B cell (primary cell): ENCODE results near the gene TRIM44. TPM values are rescaled to one million over a fixed set of nuclear protein-coding genes. Genes with fewer than 3 reads are reported as not detected.

Experiments
- ATAC-seq: fragments of 200-7000 bp; cut with Tn5 transposase; one replicate; pipeline ENCODE4 v1.10.0; 2021; ENCODE audit warnings: low read depth, mild to moderate bottlenecking, moderate number of reproducible peaks, moderate library complexity
- CTCF ChIA-PET: fragments of 350-600 bp; sonication (Branson Sonifier 250); formaldehyde crosslinking; loops from one replicate; lab custom pipeline; 2021; ENCODE audit warnings: antibody characterized with exemption, inconsistent platforms; lab: Charles Lee
- POLR2A ChIA-PET: fragments of 350-600 bp; sonication (Branson Sonifier 250); formaldehyde crosslinking; loops from one replicate; lab custom pipeline; 2021; ENCODE audit warnings: antibody characterized with exemption; lab: Charles Lee
- DNase-seq: peaks from one replicate; pipeline ENCODE4 v3.0.0; 2013
- H2AFZ ChIP-seq: 2 replicates; pipeline ENCODE4 v1.6.1; 2012; ENCODE audit warnings: mild to moderate bottlenecking, low read depth, low read length; ENCODE audit not compliant: insufficient read depth, poor library complexity, severe bottlenecking
- H3K27ac ChIP-seq, 2 donors: 1 replicate in 1 of 2; 2 replicates in 1 of 2; pipeline ENCODE4 v1.5.1; 2012 to 2013; ENCODE audit warnings: low read length in 2 of 2, mild to moderate bottlenecking in 2 of 2, moderate library complexity in 1 of 2
- H3K27me3 ChIP-seq, 4 experiments: fragments of 200-600 bp in 1 of 4; sonication (generic) in 1 of 4; replicated peaks in 1 of 4; 1 replicate in 2 of 4; 2 replicates in 2 of 4; pipeline versions ENCODE4 v1.6.1 to v1.7.0; 2013 to 2016; ENCODE audit warnings: low read length in 3 of 4, mild to moderate bottlenecking in 2 of 4, mixed read lengths in 1 of 4, moderate library complexity in 1 of 4; ENCODE audit not compliant: insufficient read depth in 4 of 4, control insufficient read depth in 3 of 4; ENCODE audit errors: control extremely low read depth in 1 of 4
- H3K36me3 ChIP-seq, 2 experiments: replicated peaks in 1 of 2; 1 replicate in 1 of 2; 2 replicates in 1 of 2; pipeline versions ENCODE4 v1.6.1 to v1.7.1; 2013; ENCODE audit warnings: low read length in 1 of 2; ENCODE audit not compliant: insufficient read depth in 2 of 2, control insufficient read depth in 1 of 2; ENCODE audit errors: control extremely low read depth in 1 of 2, extremely low read depth in 1 of 2
- H3K4me1 ChIP-seq, 2 donors: fragments of 200-600 bp in 1 of 2; sonication (generic) in 1 of 2; 1 replicate in 1 of 2; 2 replicates in 1 of 2; pipeline versions ENCODE4 v1.5.1 to v1.6.1; 2013 to 2017; ENCODE audit warnings: low read length in 2 of 2; ENCODE audit not compliant: control insufficient read depth in 2 of 2, insufficient read depth in 2 of 2
- H3K4me2 ChIP-seq: replicated peaks from 2 replicates; pipeline ENCODE3; 2012; ENCODE audit warnings: mild to moderate bottlenecking, low read depth, low read length; ENCODE audit not compliant: poor library complexity, severe bottlenecking
- H3K4me3 ChIP-seq, 5 experiments: fragments of 200-600 bp in 1 of 5; sonication (generic) in 1 of 5; 1 replicate in 3 of 5; 2 replicates in 2 of 5; pipeline versions ENCODE4 v1.5.1 to v1.7.0; 2011 to 2016; ENCODE audit warnings: low read length in 4 of 5, mild to moderate bottlenecking in 4 of 5, low read depth in 2 of 5, control low read depth in 1 of 5, moderate library complexity in 1 of 5; ENCODE audit not compliant: insufficient read depth in 1 of 5; ENCODE audit errors: control extremely low read depth in 1 of 5, extremely low read depth in 1 of 5
- H3K79me2 ChIP-seq: fragments of 200-600 bp; sonication (generic); one replicate; pipeline ENCODE4 v1.6.0; 2016; ENCODE audit warnings: low read length; ENCODE audit not compliant: control insufficient read depth, insufficient read depth
- H3K9ac ChIP-seq: fragments of 200-600 bp; sonication (generic); 2 replicates; pipeline ENCODE4 v1.6.1; 2017; ENCODE audit warnings: mild to moderate bottlenecking, low read length, moderate library complexity
- H3K9me3 ChIP-seq, 3 donors: one replicate each; pipeline versions ENCODE4 v1.6.1 to v1.7.1; 2013; ENCODE audit warnings: low read length in 2 of 3; ENCODE audit not compliant: control insufficient read depth in 2 of 3, insufficient read depth in 1 of 3; ENCODE audit errors: control extremely low read depth in 1 of 3
- H4K20me1 ChIP-seq: 2 replicates; pipeline ENCODE4 v1.6.0; 2012; ENCODE audit warnings: mild to moderate bottlenecking, low read length; ENCODE audit not compliant: insufficient read depth, control insufficient read depth, poor library complexity, severe bottlenecking
- H3K27ac Mint-ChIP-seq: one replicate; pipeline ENCODE4 v1.8.0; 2021; ENCODE audit warnings: mixed read lengths
- H3K27me3 Mint-ChIP-seq: one replicate; pipeline ENCODE4 v1.8.0; 2021; ENCODE audit warnings: mixed read lengths
- H3K4me1 Mint-ChIP-seq: one replicate; pipeline ENCODE4 v1.8.0; 2021; ENCODE audit warnings: mixed read lengths
- H3K4me3 Mint-ChIP-seq: one replicate; pipeline ENCODE4 v1.8.0; 2021; ENCODE audit warnings: mixed read lengths
- H3K9me3 Mint-ChIP-seq: one replicate; pipeline ENCODE4 v1.8.0; 2022; ENCODE audit warnings: mixed read lengths; ENCODE audit not compliant: insufficient read depth
- EZH2 ChIP-seq: IDR thresholded peaks from 2 replicates; pipeline ENCODE4 v1.6.1; 2012; ENCODE audit warnings: borderline replicate concordance, low read depth, mild to moderate bottlenecking, moderate library complexity, low read length; ENCODE audit not compliant: insufficient read depth, poor library complexity, severe bottlenecking
- WGBS: methylation state at CpG from one replicate; pipeline ENCODE4 v1.1.5; 2013; ENCODE audit warnings: missing lambda C conversion rate; ENCODE audit not compliant: insufficient coverage; 5-methylcytosine and 5-hydroxymethylcytosine counted together
- intact Hi-C: fragments of 100-400 bp; cut with micrococcal nuclease; formaldehyde crosslinking; loops from one replicate; pipeline ENCODE4 v1.10.0; 2022
- polyA plus RNA-seq: library from polyadenylated mRNA; depleted of rRNA; stranded (reverse); fragments of >200 nt; gene quantifications from 2 replicates; pipeline ENCODE4 v1.2.3, GENCODE V29; 2012
- total RNA-seq, 2 donors: library from RNA; stranded (reverse); fragments of 120-200 nt in 1 of 2; gene quantifications; 1 replicate in 1 of 2; 2 replicates in 1 of 2; pipeline versions ENCODE4 v1.2.3 to v1.2.4, GENCODE V29; 2013 to 2022
- TF ChIP-seq, protein P1 (sequence below): fragments of 200-600 bp; IDR thresholded peaks from one replicate; pipeline ENCODE4 v1.8.0; 2022; ENCODE audit warnings: antibody characterized with exemption, mild to moderate bottlenecking

The TRIM44 gene
- total and polyA plus RNA-seq, 2 donors (not counting 1 experiment from before 2014, with no cell fraction given) = 39.1 to 71.1 TPM

DNA sequence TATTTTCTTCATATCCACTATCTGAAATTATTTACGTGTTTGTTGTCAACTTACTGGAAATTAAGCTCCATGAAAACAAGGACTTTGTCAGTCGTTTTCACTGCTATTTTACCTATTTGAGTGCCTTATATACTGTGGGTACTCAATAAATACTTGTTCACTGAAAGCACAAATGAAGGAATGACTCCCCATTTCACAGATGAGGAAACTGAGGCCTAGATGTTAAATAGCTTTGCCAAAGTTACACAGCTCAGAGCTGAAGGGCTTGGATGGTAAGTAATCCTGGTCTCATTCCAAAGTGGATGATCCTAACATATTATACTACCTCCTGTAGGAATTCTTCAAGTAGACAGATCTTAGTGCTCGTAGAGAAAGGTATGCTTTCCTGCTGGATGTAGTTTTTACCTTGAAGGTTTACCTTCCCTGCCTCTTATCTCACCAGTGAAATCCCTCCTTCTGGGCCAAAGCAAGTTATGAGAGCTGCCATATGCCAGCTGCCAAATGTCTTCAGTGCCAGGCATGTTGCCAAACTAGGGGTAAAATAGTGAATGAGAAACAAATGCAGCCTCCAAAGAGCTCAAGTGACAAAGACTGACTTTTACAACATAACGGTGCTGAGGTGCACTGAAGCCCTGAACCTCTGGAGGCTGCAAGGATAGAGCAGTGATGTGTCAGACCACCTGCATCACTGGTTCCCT, 129.7 kb downstream of the TRIM44 start:
- TF ChIP-seq EZH2 = no peak
- TF ChIP-seq, protein P1, sequence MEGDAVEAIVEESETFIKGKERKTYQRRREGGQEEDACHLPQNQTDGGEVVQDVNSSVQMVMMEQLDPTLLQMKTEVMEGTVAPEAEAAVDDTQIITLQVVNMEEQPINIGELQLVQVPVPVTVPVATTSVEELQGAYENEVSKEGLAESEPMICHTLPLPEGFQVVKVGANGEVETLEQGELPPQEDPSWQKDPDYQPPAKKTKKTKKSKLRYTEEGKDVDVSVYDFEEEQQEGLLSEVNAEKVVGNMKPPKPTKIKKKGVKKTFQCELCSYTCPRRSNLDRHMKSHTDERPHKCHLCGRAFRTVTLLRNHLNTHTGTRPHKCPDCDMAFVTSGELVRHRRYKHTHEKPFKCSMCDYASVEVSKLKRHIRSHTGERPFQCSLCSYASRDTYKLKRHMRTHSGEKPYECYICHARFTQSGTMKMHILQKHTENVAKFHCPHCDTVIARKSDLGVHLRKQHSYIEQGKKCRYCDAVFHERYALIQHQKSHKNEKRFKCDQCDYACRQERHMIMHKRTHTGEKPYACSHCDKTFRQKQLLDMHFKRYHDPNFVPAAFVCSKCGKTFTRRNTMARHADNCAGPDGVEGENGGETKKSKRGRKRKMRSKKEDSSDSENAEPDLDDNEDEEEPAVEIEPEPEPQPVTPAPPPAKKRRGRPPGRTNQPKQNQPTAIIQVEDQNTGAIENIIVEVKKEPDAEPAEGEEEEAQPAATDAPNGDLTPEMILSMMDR = no peak
- Mint-ChIP-seq H3K27me3 (no peaks in the 10 kb centered on the region), H3K27ac (no peak overlapping the region), H3K9me3 (no peaks in the 10 kb centered on the region), H3K4me1 (peaks cover 11% of the 10 kb centered on the region), H3K4me3 (no peak overlapping the region)
- CTCF ChIA-PET = interaction anchor here (0.5 to 1.8 kb wide), 3 partner anchors 12 to 429 kb away, joined by 3 to 5 read pairs (median 5); no protein-coding TSS in a partner anchor
- H3K9me3 ChIP-seq = no peaks in the 10 kb centered on the region
- H4K20me1 ChIP-seq = peaks cover 55% of the 10 kb centered on the region
- H3K9ac ChIP-seq = no peak overlapping the region
- H3K79me2 ChIP-seq = peaks cover 18% of the 10 kb centered on the region
- intact Hi-C loops = no loop called here
- H3K4me2 ChIP-seq = no peak overlapping the region
- DNase-seq = no peak
- no peak overlapping the region for H3K27ac ChIP-seq
- H3K27me3 ChIP-seq = no peaks in the 10 kb centered on the region
- POLR2A ChIA-PET = no interaction called here
- no peak overlapping the region for H2AFZ ChIP-seq
- H3K36me3 ChIP-seq = peaks cover 1 to 25% of the 10 kb centered on the region in 2 experiments
- H3K4me1 ChIP-seq = no peaks in the 10 kb centered on the region
- ATAC-seq = no peak
- WGBS = 100% methylated on average over 1 of the region's 4 CpGs
- H3K4me3 ChIP-seq = no peak overlapping the region

DNA sequence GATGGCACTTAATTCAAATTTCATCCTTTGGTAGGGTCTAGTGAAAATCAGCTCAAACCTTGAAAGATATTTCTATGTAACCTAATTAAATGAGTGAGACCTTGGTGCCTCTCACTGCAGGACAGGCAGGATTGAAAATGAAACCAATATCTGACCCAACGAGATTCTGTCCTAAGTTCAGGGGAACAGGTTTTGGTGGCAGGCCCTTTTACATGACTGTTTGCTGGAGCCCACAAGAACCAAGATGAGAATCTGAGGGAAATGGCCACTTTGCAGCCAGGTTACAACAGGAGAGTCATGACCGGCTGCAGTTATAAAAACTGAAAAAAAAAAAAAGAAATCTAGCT, 130.2 kb downstream of the TRIM44 start:
- Histone ChIP-seq H4K20me1 (peaks cover 50% of the 10 kb centered on the region), H3K27ac (no peak overlapping the region), H3K79me2 (peaks cover 14% of the 10 kb centered on the region), H3K4me3 (no peak overlapping the region), H3K36me3 (peaks cover 1 to 22% of the 10 kb centered on the region in 2 experiments), H3K4me1 (no peaks in the 10 kb centered on the region), H3K9ac (no peak overlapping the region), H3K27me3 (no peaks in the 10 kb centered on the region), H3K4me2 (no peak overlapping the region), H3K9me3 (no peaks in the 10 kb centered on the region), H2AFZ (no peak overlapping the region)
- no peak for DNase-seq
- no peaks in the 10 kb centered on the region for H3K27me3 Mint-ChIP-seq
- ChIA-PET CTCF (interaction anchor here (0.5 to 1.8 kb wide), 2 partner anchors 29 to 429 kb away, joined by 3 to 5 read pairs; no protein-coding TSS in a partner anchor), POLR2A (no interaction called here)
- intact Hi-C loops = no loop called here
- no peak overlapping the region for H3K27ac Mint-ChIP-seq
- no peaks in the 10 kb centered on the region for H3K9me3 Mint-ChIP-seq
- H3K4me1 Mint-ChIP-seq = peaks cover 10% of the 10 kb centered on the region
- ATAC-seq = no peak
- WGBS = 91% methylated on average over 2 of the region's 2 CpGs
- TF ChIP-seq, protein P1 = no peak
- no peak for TF ChIP-seq EZH2
- no peak overlapping the region for H3K4me3 Mint-ChIP-seq
